HG02840 (cell line): ENCODE results near the gene DRAP1.
"Not testable (repeated sequence)": the region's sequence is repeated elsewhere in the genome, so short reads cannot be mapped to it uniquely, and the experiment has no call there.

Experiments used
- ATAC-seq: cut with Tn5 transposase; IDR thresholded peaks from one replicate; pipeline ENCODE4 v1.9.1; 2021; ENCODE audit warnings: mild to moderate bottlenecking, moderate library complexity, moderate number of reproducible peaks; ENCODE audit not compliant: unreplicated experiment, low FRiP score

The DRAP1 gene

GRCh38 chr11:65922565-65922964 lies 3.3 kb downstream of the DRAP1 start:
- ATAC-seq = no peak

GRCh38 chr11:65925397-65925796 lies 6.2 kb downstream of the DRAP1 start:
- ATAC-seq = no peak

GRCh38 chr11:65927904-65928397 lies 8.7 kb downstream of the DRAP1 start:
- peak; percentile 61 for ATAC-seq

- no peak for ATAC-seq
These were observed 9.4 kb downstream of the DRAP1 start for GRCh38 chr11:65928667-65929066.

GRCh38 chr11:65931773-65932557 lies 12.7 kb downstream of the DRAP1 start:
- ATAC-seq = no peak

GRCh38 chr11:65932558-65932919 lies 13.3 kb downstream of the DRAP1 start:
- no peak for ATAC-seq

- no peak for ATAC-seq
These were observed 14.8 kb downstream of the DRAP1 start for GRCh38 chr11:65934014-65934413.

- ATAC-seq = no peak
These were observed 18.5 kb downstream of the DRAP1 start for GRCh38 chr11:65937766-65938165.

GRCh38 chr11:65941720-65942310 lies 22.6 kb downstream of the DRAP1 start:
- ATAC-seq = no peak

- ATAC-seq = no peak
These were observed 23.3 kb downstream of the DRAP1 start for GRCh38 chr11:65942531-65942930.

- no peak for ATAC-seq
These were observed 25.0 kb downstream of the DRAP1 start for GRCh38 chr11:65944191-65944590.

- no peak for ATAC-seq
These were observed 25.5 kb downstream of the DRAP1 start for GRCh38 chr11:65944767-65945166.

GRCh38 chr11:65945430-65945911 lies 26.2 kb downstream of the DRAP1 start, which contains the start of gene TSGA10IP:
TSS of gene TSGA10IP (plus strand) at chr11:65945480. CDS start at chr11:65945676, 196 bp downstream.
- no peak for ATAC-seq

- no peak for ATAC-seq
These were observed 26.8 kb downstream of the DRAP1 start for GRCh38 chr11:65945941-65946558.

GRCh38 chr11:65946655-65947054 lies 27.4 kb downstream of the DRAP1 start:
- ATAC-seq = no peak

- ATAC-seq = no peak
These were observed 27.9 kb downstream of the DRAP1 start for GRCh38 chr11:65947133-65947532.

GRCh38 chr11:65947603-65948125 lies 28.4 kb downstream of the DRAP1 start:
- ATAC-seq = no peak

- not testable (repeated sequence) for ATAC-seq
These were observed 31.5 kb downstream of the DRAP1 start for GRCh38 chr11:65950711-65951110.

GRCh38 chr11:65951641-65952040 lies 32.4 kb downstream of the DRAP1 start:
- not testable (repeated sequence) for ATAC-seq

GRCh38 chr11:65952052-65952521 lies 32.9 kb downstream of the DRAP1 start:
- no peak for ATAC-seq

GRCh38 chr11:65953471-65953870 lies 34.2 kb downstream of the DRAP1 start:
- ATAC-seq = no peak
